HG03575 (cell line): ENCODE measurements around the gene USP3.

ENCODE experiments used
- ATAC-seq: cut with Tn5 transposase; IDR thresholded peaks from one replicate; pipeline ENCODE4 v1.9.1; 2021; ENCODE audit not compliant: unreplicated experiment, insufficient number of reproducible peaks, low FRiP score; ENCODE audit errors: extremely low read depth

Gene USP3

GRCh38 chr15:63564093-63564492, 59.7 kb downstream of the USP3 start:
- ATAC-seq = no peak

- no peak for ATAC-seq
These were observed 61.3 kb downstream of the USP3 start for GRCh38 chr15:63565536-63566186.

GRCh38 chr15:63572749-63573464, 68.5 kb downstream of the USP3 start:
- no peak for ATAC-seq

GRCh38 chr15:63573533-63573932, 69.1 kb downstream of the USP3 start:
- ATAC-seq = no peak

- no peak for ATAC-seq
These were observed 70.9 kb downstream of the USP3 start for GRCh38 chr15:63575312-63575711.

GRCh38 chr15:63576441-63576840, 72.0 kb downstream of the USP3 start:
- ATAC-seq = no peak

- ATAC-seq = no peak
These were observed 77.8 kb downstream of the USP3 start for GRCh38 chr15:63582179-63582578.

GRCh38 chr15:63582718-63583426, 78.5 kb downstream of the USP3 start:
- ATAC-seq = no peak

- ATAC-seq = no peak
These were observed 82.4 kb downstream of the USP3 start for GRCh38 chr15:63586790-63587189.

- ATAC-seq = no peak
These were observed 83.1 kb downstream of the USP3 start for GRCh38 chr15:63587527-63587926.

GRCh38 chr15:63588826-63589225, 84.4 kb downstream of the USP3 start:
- ATAC-seq = no peak

GRCh38 chr15:63593705-63594671, 89.6 kb downstream of the USP3 start:
- no peak for ATAC-seq

GRCh38 chr15:63595065-63595464, 90.7 kb downstream of the USP3 start:
- ATAC-seq = no peak

GRCh38 chr15:63595688-63596087, 91.3 kb downstream of the USP3 start:
- no peak for ATAC-seq

- no peak for ATAC-seq
These were observed 92.3 kb downstream of the USP3 start for GRCh38 chr15:63596676-63597037.

- ATAC-seq = no peak
These were observed 92.8 kb downstream of the USP3 start, which contains the start of gene FBXL22 for GRCh38 chr15:63597038-63597790. Gene FBXL22, plus strand, starts transcription at chr15:63597387. Its CDS starts 6 bp downstream, at chr15:63597393.

- ATAC-seq = no peak
These were observed 93.4 kb downstream of the USP3 start for GRCh38 chr15:63597821-63598220.
